Peyer's patch (tissue), 4 donors: Measurements from ENCODE around the gene TSKS. TPM values are rescaled to one million over a fixed set of nuclear protein-coding genes. Genes with fewer than 3 reads are reported as not detected.

ENCODE experiments used
- DNase-seq, 3 donors: peaks; one replicate each; pipeline ENCODE4 v3.0.0-alpha.2; 2017 to 2019
- H3K27ac ChIP-seq, 4 donors: fragments of 200-600 bp; sonication (generic); one replicate each; pipeline ENCODE4 v1.5.1; 2016 to 2019
- H3K27me3 ChIP-seq, 2 donors: fragments of 200-600 bp; sonication (generic); one replicate each; pipeline ENCODE4 v1.5.1; 2019
- H3K36me3 ChIP-seq, 3 donors: fragments of 200-600 bp; sonication (generic); one replicate each; pipeline ENCODE4 v1.5.1; 2016 to 2019
- H3K4me1 ChIP-seq, 4 donors: fragments of 200-600 bp; sonication (generic); one replicate each; pipeline ENCODE4 v1.5.1; 2016 to 2019
- H3K4me3 ChIP-seq, 4 donors: fragments of 200-600 bp; sonication (generic); 1 replicate in 3 of 4; 2 replicates in 1 of 4; pipeline ENCODE4 v1.5.1; 2016 to 2019; ENCODE audit warnings: mild to moderate bottlenecking in 1 of 4
- H3K9me3 ChIP-seq, 4 donors: fragments of 200-600 bp; sonication (generic); one replicate each; pipeline ENCODE4 v1.5.1; 2016 to 2019; ENCODE audit warnings: mild to moderate bottlenecking in 1 of 4
- CTCF ChIP-seq, 6 experiments: fragments of 450-650 bp in 4 of 6; fragments of 200-600 bp in 2 of 6; sonication (generic) in 1 of 6; IDR thresholded peaks; one replicate each; pipeline ENCODE4 v1.5.1; 2017 to 2019; ENCODE audit warnings: antibody characterized with exemption in 6 of 6, mild to moderate bottlenecking in 3 of 6, moderate library complexity in 1 of 6
- POLR2A ChIP-seq, 2 donors: fragments of 450-650 bp; IDR thresholded peaks; one replicate each; pipeline ENCODE4 v1.5.1; 2017; ENCODE audit warnings: antibody characterized with exemption in 2 of 2, mild to moderate bottlenecking in 2 of 2, moderate library complexity in 2 of 2
- total RNA-seq, 4 donors: library from RNA; depleted of rRNA; stranded (reverse); fragments of >200 nt; gene quantifications; one replicate each; pipeline ENCODE4 v1.1.0, GENCODE V29; 2016

Gene TSKS
- not detected for total RNA-seq

GRCh38 chr19:49763230-49763629 is at the start of gene TSKS:
TSKS (minus strand) TSS chr19:49763306; CDS start chr19:49763247, 59 bp downstream.
- Histone ChIP-seq H3K27me3 (no peaks in the 10 kb centered on the region), H3K4me3 (no peak within 1 kb of the TSS), H3K4me1 (peaks cover 4 to 13% (median 5%) of the 10 kb centered on the region in 4 donors), H3K36me3 (no peaks in the 10 kb centered on the region), H3K9me3 (no peaks in the 10 kb centered on the region), H3K27ac (no peak within 1 kb of the TSS)
- no peak for TF ChIP-seq POLR2A (IDR thresholded peaks at IDR 0.05)
- no peak for TF ChIP-seq CTCF (IDR thresholded peaks at IDR 0.05)
- DNase-seq: no peak

GRCh38 chr19:49812452-49812996 is 49.4 kb upstream of the TSKS start:
- H3K4me3 ChIP-seq: peak overlapping the region; percentile 52 to 80 (median 58)
- no peaks in the 10 kb centered on the region for H3K36me3 ChIP-seq
- DNase-seq: no peak
- H3K4me1 ChIP-seq: peaks cover 0 to 36% (median 7%) of the 10 kb centered on the region in 4 donors
- H3K27ac ChIP-seq: peak overlapping the region; percentile 75 to 86 (median 80)
- TF ChIP-seq POLR2A (IDR thresholded peaks at IDR 0.05): no peak
- TF ChIP-seq CTCF (IDR thresholded peaks at IDR 0.05): no peak
- H3K9me3 ChIP-seq: no peaks in the 10 kb centered on the region
- no peaks in the 10 kb centered on the region for H3K27me3 ChIP-seq

GRCh38 chr19:49811328-49811727 is 48.2 kb upstream of the TSKS start:
- H3K9me3 ChIP-seq: no peaks in the 10 kb centered on the region
- TF ChIP-seq POLR2A (IDR thresholded peaks at IDR 0.05): no peak
- no peak for TF ChIP-seq CTCF (IDR thresholded peaks at IDR 0.05)
- H3K4me3 ChIP-seq: no peak overlapping the region
- H3K27ac ChIP-seq: no peak overlapping the region
- no peaks in the 10 kb centered on the region for H3K27me3 ChIP-seq
- H3K4me1 ChIP-seq: peaks cover 0 to 28% (median 7%) of the 10 kb centered on the region in 4 donors
- DNase-seq: no peak
- H3K36me3 ChIP-seq: peaks cover 0 to 10% (median 0%) of the 10 kb centered on the region in 3 donors

GRCh38 chr19:49809941-49810389 is 46.9 kb upstream of the TSKS start:
- no peak for TF ChIP-seq POLR2A (IDR thresholded peaks at IDR 0.05)
- TF ChIP-seq CTCF (IDR thresholded peaks at IDR 0.05): no peak

GRCh38 chr19:49809160-49809940 is 46.2 kb upstream of the TSKS start:
- TF ChIP-seq POLR2A (IDR thresholded peaks at IDR 0.05) (no peak), CTCF (IDR thresholded peaks at IDR 0.05) (peak in 1 of 6 experiments; percentile 10)
- H3K4me3 ChIP-seq: peak overlapping the region; percentile 53 to 73 (median 62)
- peak in 2 of 3 donors; percentile 51 to 82 for DNase-seq
- peaks cover 0 to 28% (median 7%) of the 10 kb centered on the region in 4 donors for H3K4me1 ChIP-seq
- H3K9me3 ChIP-seq: no peaks in the 10 kb centered on the region
- no peaks in the 10 kb centered on the region for H3K27me3 ChIP-seq
- peak overlapping the region; percentile 74 to 82 (median 76) for H3K27ac ChIP-seq
- H3K36me3 ChIP-seq: peaks cover 0 to 14% (median 0%) of the 10 kb centered on the region in 3 donors

More at GRCh38 chr19:49809941-49810389, 46.9 kb upstream of the TSKS start:
- Histone ChIP-seq H3K27ac (peak overlapping the region in 3 of 4 donors; percentile 74 to 82 (median 76)), H3K27me3 (no peaks in the 10 kb centered on the region), H3K4me3 (peak overlapping the region; percentile 53 to 73 (median 62)), H3K9me3 (no peaks in the 10 kb centered on the region), H3K36me3 (peaks cover 0 to 10% (median 0%) of the 10 kb centered on the region in 3 donors), H3K4me1 (peaks cover 0 to 28% (median 7%) of the 10 kb centered on the region in 4 donors)
- DNase-seq: no peak
